Right lobe of liver (tissue), 6 donors: ENCODE data around the gene WDFY4. TPM values are rescaled to one million over a fixed set of nuclear protein-coding genes. Genes with fewer than 3 reads are reported as not detected.

Source experiments
- ATAC-seq, 4 donors: fragments of 200-7000 bp; cut with Tn5 transposase; one replicate each; pipeline ENCODE4 v1.9.1; 2020; ENCODE audit warnings: mild to moderate bottlenecking in 4 of 4, moderate library complexity in 4 of 4
- DNase-seq, 3 donors: peaks; one replicate each; pipeline ENCODE4 v3.0.0-alpha.2; 2020
- H3K27ac ChIP-seq, 3 donors: fragments of 200-600 bp; one replicate each; pipeline ENCODE4 v1.8.0; 2022
- H3K27me3 ChIP-seq, 2 donors: fragments of 200-600 bp; one replicate each; pipeline ENCODE4 v1.8.0; 2022
- H3K36me3 ChIP-seq, 4 donors: fragments of 200-600 bp; sonication (generic) in 1 of 4; one replicate each; pipeline versions ENCODE4 v1.5.1 to v1.8.0; 2017 to 2022; ENCODE audit warnings: control low read depth in 1 of 4
- H3K4me1 ChIP-seq, 4 donors: fragments of 200-600 bp; sonication (generic) in 1 of 4; one replicate each; pipeline versions ENCODE4 v1.5.1 to v1.8.0; 2017 to 2022; ENCODE audit warnings: control low read depth in 1 of 4
- H3K4me3 ChIP-seq, 3 donors: fragments of 200-600 bp; one replicate each; pipeline ENCODE4 v1.8.0; 2022
- H3K9me3 ChIP-seq, 4 donors: fragments of 200-600 bp; sonication (generic) in 1 of 4; one replicate each; pipeline versions ENCODE4 v1.5.1 to v1.8.0; 2017 to 2022; ENCODE audit warnings: control low read depth in 1 of 4
- CTCF ChIP-seq, 4 donors: fragments of 200-600 bp in 3 of 4; fragments of 450-650 bp in 1 of 4; IDR thresholded peaks; one replicate each; pipeline versions ENCODE4 v1.5.1 to v1.8.0; 2016 to 2022; ENCODE audit warnings: antibody characterized with exemption in 4 of 4, mild to moderate bottlenecking in 2 of 4
- POLR2A ChIP-seq: fragments of 450-650 bp; IDR thresholded peaks from one replicate; pipeline ENCODE4 v1.6.1; 2017; ENCODE audit warnings: antibody characterized with exemption, mild to moderate bottlenecking
- WGBS: methylation state at CpG from one replicate; pipeline ENCODE4 v1.1.6; 2018; ENCODE audit warnings: low coverage, low lambda C conversion rate; ENCODE audit not compliant: insufficient coverage; ENCODE audit errors: missing lambda C conversion rate; 5-methylcytosine and 5-hydroxymethylcytosine counted together
- intact Hi-C, 2 donors: fragments of 100-400 bp; cut with DNase I; formaldehyde crosslinking; loops; one replicate each; pipeline versions ENCODE4 v1.11.2 to v1.14.1; 2022
- total RNA-seq, 6 experiments: library from RNA; depleted of rRNA in 2 of 6; stranded (reverse); fragments of >200 nt in 2 of 6; fragmentation: NEBNext Ultra II Directional in 3 of 6; extraction: Animal tissue kit (Norgen Biotek cat#: 25700) in 3 of 6; gene quantifications; one replicate each; pipeline versions ENCODE4 v1.1.0 to v1.2.4, GENCODE V29; 2016 to 2023
- donor health status: DM: no; HTN: yes; CAD: no.
- donor health status: DM: no; HTN: no; CAD: no.
- donor health status: DM: no; HTN: no; CAD: no.
- donor health status: DM: no; HTN: yes; CAD: no.
- donor health status: DM: no; HTN: yes; CAD: no.

The WDFY4 gene
- total RNA-seq, 6 experiments from 2014 or later, result 1.4 to 4.1 (median 1.9) TPM

GRCh38 chr10:48900371-48900801, 215.7 kb downstream of the WDFY4 start:
- Histone ChIP-seq H3K9me3 (no peaks in the 10 kb centered on the region), H3K36me3 (no peaks in the 10 kb centered on the region), H3K27ac (no peak overlapping the region), H3K4me1 (no peaks in the 10 kb centered on the region), H3K27me3 (no peaks in the 10 kb centered on the region), H3K4me3 (no peak overlapping the region)
- TF ChIP-seq CTCF (IDR thresholded peaks at IDR 0.05) (no peak), POLR2A (no peak)
- ATAC-seq, result peak in 3 of 4 donors; percentile 32 to 53 (median 40)
- DNase-seq, result peak in 1 of 3 donors; percentile 33
- WGBS, result 67% methylated on average over 2 of the region's 2 CpGs
- intact Hi-C loops, result no loop called here

- H3K9me3 ChIP-seq, result no peaks in the 10 kb centered on the region
- H3K27me3 ChIP-seq, result no peaks in the 10 kb centered on the region
- H3K27ac ChIP-seq, result no peak overlapping the region
- no peak for ATAC-seq
- H3K36me3 ChIP-seq, result no peaks in the 10 kb centered on the region
- intact Hi-C loops, result no loop called here
- peak in 1 of 3 donors; percentile 16 for DNase-seq
- H3K4me3 ChIP-seq, result no peak overlapping the region
- no peak for TF ChIP-seq CTCF (IDR thresholded peaks at IDR 0.05)
- no peak for TF ChIP-seq POLR2A
- H3K4me1 ChIP-seq, result no peaks in the 10 kb centered on the region
- WGBS, result 61% methylated on average over 3 of the region's 5 CpGs
Measured at GRCh38 chr10:48901319-48901718, 216.6 kb downstream of the WDFY4 start.

GRCh38 chr10:48902096-48902495, 217.4 kb downstream of the WDFY4 start:
- Histone ChIP-seq H3K4me1 (no peaks in the 10 kb centered on the region), H3K9me3 (no peaks in the 10 kb centered on the region), H3K36me3 (no peaks in the 10 kb centered on the region), H3K27me3 (no peaks in the 10 kb centered on the region), H3K27ac (no peak overlapping the region), H3K4me3 (no peak overlapping the region)
- intact Hi-C loops, result no loop called here
- WGBS, result 70% methylated on average over 5 of the region's 7 CpGs
- ATAC-seq (no peak), DNase-seq (peak in 1 of 3 donors; percentile 18)
- TF ChIP-seq POLR2A (no peak), CTCF (IDR thresholded peaks at IDR 0.05) (no peak)

GRCh38 chr10:48903151-48903550, 218.5 kb downstream of the WDFY4 start:
- Histone ChIP-seq H3K27ac (no peak overlapping the region), H3K27me3 (no peaks in the 10 kb centered on the region), H3K36me3 (no peaks in the 10 kb centered on the region), H3K9me3 (no peaks in the 10 kb centered on the region), H3K4me3 (no peak overlapping the region), H3K4me1 (no peaks in the 10 kb centered on the region)
- intact Hi-C loops, result no loop called here
- 20% methylated on average over 2 of the region's 2 CpGs for WGBS
- TF ChIP-seq POLR2A, result no peak
- no peak for TF ChIP-seq CTCF (IDR thresholded peaks at IDR 0.05)
- no peak for ATAC-seq
- DNase-seq, result peak in 1 of 3 donors; percentile 4

GRCh38 chr10:48904861-48905260, 220.2 kb downstream of the WDFY4 start:
- Histone ChIP-seq H3K27me3 (no peaks in the 10 kb centered on the region), H3K9me3 (no peaks in the 10 kb centered on the region), H3K4me3 (no peak overlapping the region), H3K36me3 (no peaks in the 10 kb centered on the region), H3K4me1 (no peaks in the 10 kb centered on the region), H3K27ac (no peak overlapping the region)
- intact Hi-C loops, result no loop called here
- no peak for DNase-seq
- no peak for TF ChIP-seq CTCF (IDR thresholded peaks at IDR 0.05)
- TF ChIP-seq POLR2A, result no peak
- WGBS, result no CpG with 5 or more reads among the region's 2 CpGs
- ATAC-seq, result no peak
